ENCODE measurements around the gene CAPN13.

Gene CAPN13

DNA sequence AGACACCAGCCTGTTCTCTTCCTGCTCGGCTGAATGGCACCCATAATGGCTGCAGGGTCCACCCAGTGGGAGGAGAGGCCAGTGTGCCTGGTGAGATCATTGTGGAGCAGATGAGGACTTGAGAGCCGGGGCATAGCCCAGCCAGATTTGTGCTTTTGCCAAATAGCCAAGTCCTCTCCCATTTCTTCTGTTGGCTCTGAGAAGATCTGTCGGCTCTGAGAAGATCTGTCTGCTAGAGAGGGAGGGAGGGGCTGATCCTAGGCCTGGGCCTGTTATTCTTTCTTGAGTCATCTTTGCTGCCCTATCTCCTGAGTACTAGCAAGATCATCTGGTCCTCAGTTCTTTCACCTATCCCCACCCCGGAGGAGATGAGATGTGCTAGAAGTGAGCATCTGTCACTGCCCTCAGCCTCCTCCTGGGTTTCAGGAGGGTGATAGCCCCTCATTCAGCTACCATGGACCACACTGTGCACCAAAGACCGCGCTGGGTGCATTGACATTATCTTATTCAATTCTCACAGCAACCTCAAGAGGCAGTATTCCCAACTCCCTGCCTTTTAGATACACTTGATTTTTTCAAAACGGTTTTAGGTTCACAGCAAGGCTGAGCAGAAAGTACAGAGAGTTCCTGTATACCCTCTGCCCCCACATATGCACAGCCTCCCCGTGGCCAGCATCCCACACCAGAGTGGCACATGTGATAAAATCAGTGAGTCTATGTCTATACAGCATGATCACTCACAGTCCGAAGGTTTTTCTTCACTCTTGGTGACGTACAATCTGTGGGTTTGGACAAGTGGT is 98.6 kb downstream of the CAPN13 start:
- Histone ChIP-seq H3K4me2 (ENCODE audit: low read depth, low read length) (no peak overlapping the region), H3K9me3 (replicated peaks; ENCODE audit: insufficient read depth, low read length) (no peaks in the 10 kb centered on the region), H4K20me1 (ENCODE audit: insufficient read depth, low read length) (no peaks in the 10 kb centered on the region), H2AFZ (ENCODE audit: low read length) (no peak overlapping the region), H3K9ac (ENCODE audit: low read length) (no peak overlapping the region), H3K27me3 (replicated peaks; ENCODE audit: insufficient read depth, low read length) (no peaks in the 10 kb centered on the region), H3K4me1 (ENCODE audit: low read length) (no peaks in the 10 kb centered on the region), H3K4me3 (ENCODE audit: low read length) (no peak overlapping the region), H3K27ac (ENCODE audit: low read length) (no peak overlapping the region), H3F3A (ENCODE audit: insufficient read depth, low read length) (no peaks in the 10 kb centered on the region), H3K79me2 (ENCODE audit: low read length) (no peaks in the 10 kb centered on the region), H3K36me3 (replicated peaks; ENCODE audit: insufficient read depth, low read length) (no peaks in the 10 kb centered on the region), H3K9me2 (replicated peaks; ENCODE audit: insufficient read depth, low read length) (no peaks in the 10 kb centered on the region)
- TF ChIP-seq EZH2 (optimal IDR thresholded peaks at IDR 0.05; ENCODE audit: low read depth, low read length): no peak
- TF ChIP-seq, protein P1, sequence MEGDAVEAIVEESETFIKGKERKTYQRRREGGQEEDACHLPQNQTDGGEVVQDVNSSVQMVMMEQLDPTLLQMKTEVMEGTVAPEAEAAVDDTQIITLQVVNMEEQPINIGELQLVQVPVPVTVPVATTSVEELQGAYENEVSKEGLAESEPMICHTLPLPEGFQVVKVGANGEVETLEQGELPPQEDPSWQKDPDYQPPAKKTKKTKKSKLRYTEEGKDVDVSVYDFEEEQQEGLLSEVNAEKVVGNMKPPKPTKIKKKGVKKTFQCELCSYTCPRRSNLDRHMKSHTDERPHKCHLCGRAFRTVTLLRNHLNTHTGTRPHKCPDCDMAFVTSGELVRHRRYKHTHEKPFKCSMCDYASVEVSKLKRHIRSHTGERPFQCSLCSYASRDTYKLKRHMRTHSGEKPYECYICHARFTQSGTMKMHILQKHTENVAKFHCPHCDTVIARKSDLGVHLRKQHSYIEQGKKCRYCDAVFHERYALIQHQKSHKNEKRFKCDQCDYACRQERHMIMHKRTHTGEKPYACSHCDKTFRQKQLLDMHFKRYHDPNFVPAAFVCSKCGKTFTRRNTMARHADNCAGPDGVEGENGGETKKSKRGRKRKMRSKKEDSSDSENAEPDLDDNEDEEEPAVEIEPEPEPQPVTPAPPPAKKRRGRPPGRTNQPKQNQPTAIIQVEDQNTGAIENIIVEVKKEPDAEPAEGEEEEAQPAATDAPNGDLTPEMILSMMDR (IDR thresholded peaks at IDR 0.05; ENCODE audit: low read length): peak; percentile 43
- no peak for DNase-seq

DNA sequence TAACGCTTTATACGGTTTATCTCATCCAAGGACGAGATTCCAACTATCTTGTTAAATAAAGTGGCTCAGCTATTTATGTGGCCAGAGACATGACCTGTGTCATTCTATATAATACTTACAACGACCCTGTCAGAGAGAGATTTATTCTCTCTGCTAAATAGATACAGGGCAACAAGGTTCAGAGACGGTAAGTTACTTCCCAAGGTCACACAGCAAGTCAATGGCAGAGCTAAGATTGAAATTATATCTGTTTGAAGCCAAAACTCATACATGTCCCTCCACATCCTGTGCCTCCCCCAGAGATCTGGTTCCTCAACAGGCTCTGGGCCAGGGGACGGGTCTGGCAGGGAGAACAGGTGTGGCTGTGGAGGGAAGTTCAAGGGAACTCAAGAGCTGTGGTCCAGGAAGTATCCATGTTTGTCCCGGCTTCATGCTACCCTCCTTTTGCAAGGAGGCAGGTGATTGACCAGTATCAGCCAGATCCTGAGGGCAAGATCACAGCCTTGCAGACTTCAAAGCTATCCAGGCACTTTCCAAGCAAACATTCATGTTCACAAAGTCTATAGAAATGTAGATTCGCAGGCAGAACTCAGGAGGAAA is 99.8 kb downstream of the CAPN13 start:
- H2AFZ ChIP-seq (ENCODE audit: low read length): no peak overlapping the region

DNA sequence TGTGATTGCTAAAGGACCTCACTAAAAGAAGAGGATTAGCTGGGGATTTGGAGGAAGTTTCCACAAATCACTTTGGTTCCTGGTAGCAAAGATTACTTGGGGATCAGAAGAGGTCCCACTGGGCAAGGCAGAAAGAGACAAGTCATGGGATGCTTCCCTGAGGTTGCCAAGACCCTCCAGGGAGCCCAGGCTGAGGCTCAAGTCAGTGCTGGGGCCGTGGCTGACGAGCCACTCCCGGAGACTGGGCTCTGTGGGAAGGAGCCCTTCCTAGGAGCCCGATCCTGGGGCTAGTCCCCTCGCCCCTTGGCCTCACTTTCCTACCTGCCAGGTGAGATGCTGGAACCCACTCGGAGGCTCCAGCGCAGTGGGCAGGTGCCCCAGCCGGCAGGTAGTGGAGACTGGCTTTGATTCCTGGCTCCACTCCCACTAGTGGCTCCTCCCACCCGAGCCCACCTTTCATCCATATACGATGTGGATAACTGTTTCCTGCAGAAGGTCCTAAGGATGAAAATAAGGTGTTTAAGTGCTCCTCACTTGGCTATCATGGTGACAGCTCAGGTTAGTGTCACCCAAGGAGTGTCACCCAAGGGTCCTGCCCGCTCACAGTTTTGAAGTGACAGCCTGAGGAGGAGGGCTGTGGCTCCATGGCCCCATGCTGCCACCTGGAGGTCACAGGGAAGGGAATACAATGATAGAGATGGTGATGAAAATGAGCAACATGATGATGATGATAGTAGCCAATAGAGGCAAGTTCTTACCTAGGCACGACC is 100.5 kb downstream of the CAPN13 start:
- no peaks in the 10 kb centered on the region for H4K20me1 ChIP-seq (ENCODE audit: insufficient read depth, low read length)
- peak; percentile 48 for DNase-seq
- H3K9me3 ChIP-seq (replicated peaks; ENCODE audit: insufficient read depth, low read length): no peaks in the 10 kb centered on the region
- H3F3A ChIP-seq (ENCODE audit: insufficient read depth, low read length): no peaks in the 10 kb centered on the region
- no peak overlapping the region for H3K27ac ChIP-seq (ENCODE audit: low read length)
- H3K36me3 ChIP-seq (replicated peaks; ENCODE audit: insufficient read depth, low read length): no peaks in the 10 kb centered on the region
- no peak overlapping the region for H3K9ac ChIP-seq (ENCODE audit: low read length)
- no peak overlapping the region for H3K4me2 ChIP-seq (ENCODE audit: low read depth, low read length)
- no peaks in the 10 kb centered on the region for H3K9me2 ChIP-seq (replicated peaks; ENCODE audit: insufficient read depth, low read length)
- no peaks in the 10 kb centered on the region for H3K27me3 ChIP-seq (replicated peaks; ENCODE audit: insufficient read depth, low read length)
- no peak overlapping the region for H3K4me3 ChIP-seq (ENCODE audit: low read length)
- H2AFZ ChIP-seq (ENCODE audit: low read length): no peak overlapping the region
- TF ChIP-seq EZH2phosphoT487 (IDR thresholded peaks at IDR 0.05; ENCODE audit: low read length) (no peak), EZH2 (optimal IDR thresholded peaks at IDR 0.05; ENCODE audit: low read depth, low read length) (no peak)
- TF ChIP-seq, protein P1 (IDR thresholded peaks at IDR 0.05; ENCODE audit: low read length): peak; percentile 87
- no peaks in the 10 kb centered on the region for H3K79me2 ChIP-seq (ENCODE audit: low read length)
- H3K4me1 ChIP-seq (ENCODE audit: low read length): no peaks in the 10 kb centered on the region

More for the DNA sequence above, 99.8 kb downstream of the CAPN13 start:
- no peaks in the 10 kb centered on the region for H3F3A ChIP-seq (ENCODE audit: insufficient read depth, low read length)
- no peaks in the 10 kb centered on the region for H3K79me2 ChIP-seq (ENCODE audit: low read length)
- H3K9me2 ChIP-seq (replicated peaks; ENCODE audit: insufficient read depth, low read length): no peaks in the 10 kb centered on the region
- TF ChIP-seq EZH2phosphoT487 (IDR thresholded peaks at IDR 0.05; ENCODE audit: low read length): no peak
- TF ChIP-seq, protein P1 (IDR thresholded peaks at IDR 0.05; ENCODE audit: low read length): no peak
- no peak for TF ChIP-seq EZH2 (optimal IDR thresholded peaks at IDR 0.05; ENCODE audit: low read depth, low read length)
- H3K27me3 ChIP-seq (replicated peaks; ENCODE audit: insufficient read depth, low read length): no peaks in the 10 kb centered on the region
- DNase-seq: no peak
- H4K20me1 ChIP-seq (ENCODE audit: insufficient read depth, low read length): no peaks in the 10 kb centered on the region
- H3K4me2 ChIP-seq (ENCODE audit: low read depth, low read length): no peak overlapping the region
- H3K9me3 ChIP-seq (replicated peaks; ENCODE audit: insufficient read depth, low read length): no peaks in the 10 kb centered on the region
- H3K4me1 ChIP-seq (ENCODE audit: low read length): no peaks in the 10 kb centered on the region
- no peak overlapping the region for H3K4me3 ChIP-seq (ENCODE audit: low read length)
- H3K27ac ChIP-seq (ENCODE audit: low read length): no peak overlapping the region
- H3K36me3 ChIP-seq (replicated peaks; ENCODE audit: insufficient read depth, low read length): no peaks in the 10 kb centered on the region
- no peak overlapping the region for H3K9ac ChIP-seq (ENCODE audit: low read length)
